NOMO-1 treated with DMSO at 0.1 percent for 48 hours (cell line): ENCODE results near the gene PTPRD.
"Not testable (repeated sequence)": the region's sequence is repeated elsewhere in the genome, so short reads cannot be mapped to it uniquely, and the experiment has no call there.

Experiments
- DNase-seq: peaks from one replicate; lab custom pipeline; 2025; ENCODE audit not compliant: unreplicated experiment; lab: John Stamatoyannopoulos, UW

The PTPRD gene

GRCh38 chr9:10488937-10489336 lies 123.9 kb downstream of the PTPRD start:
- DNase-seq, result no peak

DNA sequence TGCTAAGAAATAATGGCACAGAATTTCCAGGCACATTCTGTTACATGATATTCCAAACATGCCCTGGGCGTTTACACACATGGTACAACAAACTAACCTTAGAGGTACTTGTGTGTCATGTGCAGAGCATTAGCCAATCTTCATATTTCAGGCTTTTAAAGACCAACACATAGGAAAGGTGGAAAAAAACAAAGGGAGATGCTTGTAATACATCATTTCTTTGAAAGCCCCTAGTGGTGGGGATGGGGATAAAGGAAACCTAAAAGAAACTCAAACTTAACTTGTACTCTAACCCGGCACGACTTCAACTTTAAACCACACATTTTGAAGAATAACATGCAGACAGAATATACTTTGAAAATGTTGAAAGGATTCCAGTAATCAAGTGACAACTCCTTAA lies 133.6 kb downstream of the PTPRD start:
- no peak for DNase-seq

GRCh38 chr9:10449201-10449617 lies 163.6 kb downstream of the PTPRD start:
- not testable (repeated sequence) for DNase-seq

DNA sequence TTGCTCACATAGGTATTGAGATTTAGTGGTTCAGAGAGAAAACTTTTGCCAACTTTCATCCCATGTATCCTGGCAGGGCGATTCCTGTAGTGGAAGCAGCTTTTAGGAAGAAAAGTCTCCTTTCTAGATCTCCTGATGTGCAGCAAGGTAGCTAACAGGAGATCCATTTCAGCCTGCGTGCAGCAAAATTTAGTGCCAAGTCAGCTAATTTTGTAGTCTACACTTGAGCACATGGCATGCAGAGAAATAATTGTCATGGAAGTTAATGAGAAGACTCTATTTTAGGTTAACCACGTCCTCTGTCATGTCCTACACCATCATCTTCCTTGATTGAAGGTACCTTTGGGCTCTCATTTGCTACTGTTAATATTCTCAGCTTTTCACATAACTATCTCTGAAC lies 165.8 kb downstream of the PTPRD start:
- no peak for DNase-seq

DNA sequence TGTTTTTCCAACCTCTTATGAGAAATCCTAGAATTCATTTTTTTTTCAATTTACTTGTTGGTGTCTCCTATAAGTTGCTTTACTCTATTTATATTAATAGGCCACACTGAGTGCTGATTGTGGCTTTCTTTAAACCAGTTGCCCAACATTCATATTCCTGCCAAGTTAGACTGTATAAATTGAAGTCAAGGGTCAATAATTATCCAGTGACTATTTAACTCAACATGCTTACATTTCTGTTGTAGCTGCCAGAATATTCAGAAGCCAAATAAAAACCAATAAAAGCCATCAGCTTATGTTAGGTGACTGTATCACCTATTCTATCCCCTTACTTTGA lies 169.0 kb downstream of the PTPRD start:
- no peak for DNase-seq

- DNase-seq, result no peak
These were observed 169.5 kb downstream of the PTPRD start for GRCh38 chr9:10443181-10443867.

DNA sequence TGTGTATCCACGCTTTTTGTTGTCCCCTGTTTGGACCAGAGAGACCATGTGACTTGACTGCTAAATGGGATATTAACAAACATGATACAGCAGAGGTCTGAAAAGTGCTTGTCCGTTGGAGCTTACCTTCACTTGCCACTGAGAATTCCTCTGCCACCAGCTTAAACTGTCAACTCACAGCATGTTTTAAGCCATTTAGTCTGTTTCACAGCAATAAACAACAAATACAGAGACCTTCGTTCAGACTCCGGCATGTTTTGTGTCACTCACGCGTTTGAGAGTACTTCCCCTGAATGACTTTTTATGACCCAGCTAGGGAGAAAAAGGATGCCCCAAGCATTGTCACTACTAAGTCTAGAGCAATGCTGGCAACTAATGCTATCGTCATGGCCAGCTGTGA lies 173.8 kb downstream of the PTPRD start:
- no peak for DNase-seq

GRCh38 chr9:10436756-10437155 lies 176.0 kb downstream of the PTPRD start:
- no peak for DNase-seq

- DNase-seq, result no peak
These were observed 178.4 kb downstream of the PTPRD start for GRCh38 chr9:10434412-10434811.

DNA sequence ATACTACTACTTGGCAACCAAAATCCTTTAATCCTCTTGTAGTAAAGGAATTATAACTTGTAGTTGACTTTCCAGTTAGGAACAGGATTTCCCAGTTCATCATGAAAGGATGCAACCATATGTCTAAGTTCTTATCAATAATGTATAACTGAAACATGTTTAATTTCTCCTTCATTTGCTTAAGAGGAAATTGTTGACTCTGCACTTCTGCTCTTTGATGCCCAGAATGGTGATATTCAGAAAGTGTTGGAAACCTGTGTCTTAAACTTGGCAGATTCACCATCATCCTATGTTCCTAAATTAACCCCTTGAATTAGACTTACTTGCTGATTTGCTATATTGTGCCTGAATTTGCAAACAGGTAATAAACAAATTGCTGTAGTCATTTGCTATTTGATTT lies 201.5 kb downstream of the PTPRD start:
- no peak for DNase-seq

- DNase-seq, result no peak
These were observed 209.5 kb downstream of the PTPRD start for GRCh38 chr9:10403283-10403682.

DNA sequence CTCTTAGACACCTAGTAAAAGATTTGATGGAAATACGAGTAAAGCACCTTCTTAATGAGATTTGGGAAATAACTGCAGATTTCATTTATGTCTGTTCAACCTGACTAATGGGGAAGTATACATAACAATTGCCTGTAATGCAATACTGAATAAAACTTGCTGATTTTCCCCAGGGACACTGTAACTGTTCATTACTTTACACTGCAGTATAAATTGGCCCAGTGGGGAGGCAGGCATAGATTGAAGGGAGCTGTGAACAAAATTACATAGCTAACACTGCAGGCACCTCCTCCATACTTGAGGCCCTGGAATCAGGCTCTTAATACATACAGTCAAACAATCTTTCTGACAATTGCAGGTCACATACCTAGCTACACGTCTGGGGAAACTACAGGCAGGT lies 216.2 kb downstream of the PTPRD start:
- no peak for DNase-seq

DNA sequence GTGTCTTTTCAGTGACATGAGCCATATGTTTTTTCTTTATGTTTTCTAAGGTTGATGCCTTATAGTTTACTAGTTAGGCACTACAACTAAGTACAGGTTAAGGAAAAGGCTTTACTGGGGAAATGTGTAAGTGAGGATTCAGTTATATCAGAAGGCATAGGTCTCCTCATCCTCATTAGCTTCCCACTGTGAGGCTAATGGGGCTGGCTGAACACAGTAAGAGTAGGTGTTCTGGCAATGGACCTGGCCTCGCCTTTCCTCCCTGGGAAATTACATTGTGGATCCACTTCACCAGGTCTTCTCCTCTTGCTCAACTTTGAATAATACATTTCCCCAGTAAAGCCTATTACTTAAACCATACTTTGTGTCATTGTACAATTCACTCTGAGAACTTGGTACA lies 225.5 kb downstream of the PTPRD start:
- no peak for DNase-seq

GRCh38 chr9:10371824-10372223 lies 241.0 kb downstream of the PTPRD start:
- DNase-seq, result no peak

GRCh38 chr9:10366171-10366779 lies 246.5 kb downstream of the PTPRD start:
- no peak for DNase-seq

- no peak for DNase-seq
These were observed 258.2 kb downstream of the PTPRD start for GRCh38 chr9:10354591-10354990.

GRCh38 chr9:10345621-10346020 lies 267.2 kb downstream of the PTPRD start:
- DNase-seq, result not testable (repeated sequence)

DNA sequence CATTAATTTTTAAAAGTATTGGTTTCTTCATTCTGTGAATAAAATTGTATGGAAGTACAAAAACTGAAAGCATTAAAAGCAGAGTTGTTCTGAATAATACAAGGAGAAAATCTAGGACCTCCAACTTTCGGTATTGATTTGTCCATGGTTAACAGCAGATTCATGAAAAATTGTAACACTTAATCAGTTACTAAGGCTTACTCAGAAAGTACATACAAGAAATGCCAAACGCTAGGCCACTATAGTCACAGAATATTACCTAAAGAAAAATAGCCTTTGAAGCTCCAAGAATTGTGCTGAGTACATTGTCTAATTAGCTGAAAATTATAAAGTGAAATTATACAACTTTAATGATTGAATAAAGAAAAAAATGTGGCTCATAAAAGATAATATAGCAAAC lies 271.7 kb downstream of the PTPRD start:
- DNase-seq, result no peak

DNA sequence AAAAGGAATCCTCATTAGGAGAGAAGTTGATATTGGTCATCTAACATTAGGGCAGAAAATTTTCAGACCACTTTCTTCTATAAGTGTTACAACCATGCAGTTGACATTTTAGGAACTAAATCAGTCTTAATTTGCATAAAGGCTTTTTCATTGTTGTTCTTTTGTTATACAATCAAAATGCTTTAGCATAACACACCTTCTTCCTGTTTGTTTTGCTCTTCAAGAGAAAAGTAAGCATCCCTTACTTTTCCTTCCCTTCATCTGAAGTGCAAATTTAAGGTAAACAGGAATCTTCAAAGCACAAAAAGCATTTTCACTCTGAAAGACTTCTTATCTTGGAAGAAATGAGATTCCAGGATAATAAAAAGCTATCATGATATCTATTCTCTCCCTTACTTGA lies 273.6 kb downstream of the PTPRD start:
- no peak for DNase-seq

- DNase-seq, result no peak
These were observed 281.6 kb downstream of the PTPRD start for GRCh38 chr9:10331157-10331556.

GRCh38 chr9:10282084-10282483 lies 330.7 kb downstream of the PTPRD start:
- no peak for DNase-seq

DNA sequence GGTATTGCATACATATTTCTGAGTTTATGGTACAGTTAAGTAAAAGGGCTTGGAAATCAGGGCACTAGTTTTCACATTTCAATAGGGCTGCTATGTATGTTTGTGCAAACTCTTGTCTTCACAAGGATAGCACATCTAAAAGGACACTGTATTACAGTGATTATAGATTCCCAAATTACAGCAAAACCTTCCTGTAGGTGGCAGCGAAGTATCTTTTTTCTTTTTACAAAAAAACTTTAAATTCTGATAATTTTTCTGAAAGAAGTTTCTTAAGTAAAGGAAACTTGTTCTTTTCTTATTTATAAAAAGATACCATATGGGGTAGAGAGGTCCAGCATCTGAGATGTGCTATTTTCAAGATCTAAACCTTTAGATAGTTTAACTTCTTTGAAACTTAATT lies 337.8 kb downstream of the PTPRD start:
- DNase-seq, result no peak

DNA sequence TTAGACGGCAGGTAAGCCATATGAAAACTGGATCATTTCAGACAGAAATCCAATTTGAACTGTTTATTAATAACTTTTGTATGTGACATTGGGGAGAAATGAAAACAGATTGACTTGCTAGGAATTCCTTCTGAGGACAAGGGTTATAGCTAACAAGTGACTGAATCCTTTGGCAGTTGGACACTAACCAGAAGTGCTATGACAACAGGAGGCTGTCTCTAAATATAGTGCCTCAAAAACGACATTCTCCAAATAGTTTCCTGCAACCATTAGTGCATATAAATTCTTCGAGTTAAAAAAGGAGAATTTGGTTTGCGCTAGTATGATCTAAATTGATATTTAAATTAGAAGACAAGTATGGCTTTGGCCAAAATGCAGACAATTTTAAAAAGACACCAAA lies 338.6 kb downstream of the PTPRD start:
- DNase-seq, result no peak
